ENCODE data around the gene P2RX4.

DNA sequence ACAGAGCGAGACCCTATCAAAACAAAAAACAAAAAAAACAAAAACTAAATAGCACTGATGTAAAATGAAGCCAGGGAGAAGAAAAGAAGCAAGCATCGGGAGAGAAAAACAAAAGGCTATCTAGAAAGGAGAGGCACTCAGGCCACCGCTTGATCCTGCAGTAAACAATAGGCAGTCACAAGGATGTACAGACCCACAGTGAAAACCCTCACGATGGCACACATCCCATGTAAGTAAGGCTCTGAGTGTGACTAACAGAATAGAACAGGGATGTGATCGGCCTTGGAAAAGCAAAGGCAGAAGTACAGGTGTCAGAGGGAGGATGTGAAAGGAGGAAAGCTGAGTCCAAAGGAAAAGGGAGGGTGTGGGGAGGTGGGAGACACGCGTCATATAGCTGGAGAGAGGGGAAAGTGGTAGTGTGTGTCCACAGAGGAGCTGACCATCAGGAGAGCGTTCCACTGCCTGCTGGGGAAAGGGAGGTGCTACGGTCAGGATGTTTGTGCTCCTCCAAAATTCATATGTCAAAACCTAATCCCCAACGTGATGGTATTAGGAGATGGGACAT lies 55.1 kb downstream of the P2RX4 start:
- TF ChIP-seq, protein P1, sequence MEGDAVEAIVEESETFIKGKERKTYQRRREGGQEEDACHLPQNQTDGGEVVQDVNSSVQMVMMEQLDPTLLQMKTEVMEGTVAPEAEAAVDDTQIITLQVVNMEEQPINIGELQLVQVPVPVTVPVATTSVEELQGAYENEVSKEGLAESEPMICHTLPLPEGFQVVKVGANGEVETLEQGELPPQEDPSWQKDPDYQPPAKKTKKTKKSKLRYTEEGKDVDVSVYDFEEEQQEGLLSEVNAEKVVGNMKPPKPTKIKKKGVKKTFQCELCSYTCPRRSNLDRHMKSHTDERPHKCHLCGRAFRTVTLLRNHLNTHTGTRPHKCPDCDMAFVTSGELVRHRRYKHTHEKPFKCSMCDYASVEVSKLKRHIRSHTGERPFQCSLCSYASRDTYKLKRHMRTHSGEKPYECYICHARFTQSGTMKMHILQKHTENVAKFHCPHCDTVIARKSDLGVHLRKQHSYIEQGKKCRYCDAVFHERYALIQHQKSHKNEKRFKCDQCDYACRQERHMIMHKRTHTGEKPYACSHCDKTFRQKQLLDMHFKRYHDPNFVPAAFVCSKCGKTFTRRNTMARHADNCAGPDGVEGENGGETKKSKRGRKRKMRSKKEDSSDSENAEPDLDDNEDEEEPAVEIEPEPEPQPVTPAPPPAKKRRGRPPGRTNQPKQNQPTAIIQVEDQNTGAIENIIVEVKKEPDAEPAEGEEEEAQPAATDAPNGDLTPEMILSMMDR (IDR thresholded peaks at IDR 0.05), result no peak
- TF ChIP-seq EP300 (IDR thresholded peaks at IDR 0.05), result no peak
